Transverse colon (tissue), 4 donors: ENCODE measurements around the gene GRIN2C. TPM values are rescaled to one million over a fixed set of nuclear protein-coding genes. Genes with fewer than 3 reads are reported as not detected.

Source experiments
- DNase-seq: peaks from one replicate; pipeline ENCODE4 v3.0.0-alpha.2; 2019
- H3K27ac ChIP-seq, 4 donors: fragments of 200-600 bp; sonication (generic); 2 replicates each; pipeline ENCODE4 v1.5.1; 2016 to 2018; ENCODE audit warnings: inconsistent platforms in 4 of 4
- H3K27me3 ChIP-seq: fragments of 200-600 bp; sonication (generic); 2 replicates; pipeline ENCODE4 v1.5.1; 2017; ENCODE audit warnings: inconsistent platforms
- H3K36me3 ChIP-seq, 4 donors: fragments of 200-600 bp; sonication (generic); 2 replicates each; pipeline ENCODE4 v1.5.1; 2017 to 2019; ENCODE audit warnings: inconsistent platforms in 4 of 4
- H3K4me1 ChIP-seq, 4 donors: fragments of 200-600 bp; sonication (generic); 2 replicates each; pipeline ENCODE4 v1.5.1; 2017 to 2020; ENCODE audit warnings: inconsistent platforms in 4 of 4
- H3K4me3 ChIP-seq, 4 donors: fragments of 200-600 bp; sonication (generic); 1 replicate in 1 of 4; 2 replicates in 3 of 4; pipeline versions ENCODE4 v1.5.1 to v1.6.1; 2017 to 2019; ENCODE audit warnings: inconsistent platforms in 4 of 4
- H3K9me3 ChIP-seq, 2 donors: fragments of 200-600 bp; sonication (generic); 2 replicates each; pipeline ENCODE4 v1.5.1; 2017 to 2019; ENCODE audit warnings: inconsistent platforms in 2 of 2
- EP300 ChIP-seq: sonication (generic); formaldehyde crosslinking; IDR thresholded peaks from one replicate; pipeline ENCODE4 v1.6.1; 2017; ENCODE audit warnings: antibody characterized with exemption, low read depth
- POLR2A ChIP-seq: fragments of 450-650 bp; IDR thresholded peaks from one replicate; pipeline ENCODE4 v1.6.1; 2016; ENCODE audit warnings: antibody characterized with exemption, mild to moderate bottlenecking, moderate library complexity
- POLR2AphosphoS5 ChIP-seq, 3 donors: sonication (generic); formaldehyde crosslinking; IDR thresholded peaks; one replicate each; pipeline ENCODE4 v1.6.1; 2016; ENCODE audit warnings: antibody characterized with exemption in 3 of 3
- WGBS, 2 donors: methylation state at CpG; one replicate each; pipeline ENCODE4 v1.1.5; 2018; ENCODE audit warnings: low coverage in 1 of 2; 5-methylcytosine and 5-hydroxymethylcytosine counted together
- in situ Hi-C, 4 donors: fragments of 200-750 bp; cut with MboI; loops; one replicate each; pipeline versions ENCODE4 v1.15.0 to v1.15.1; 2017; ENCODE audit warnings: low sequenced_read_pairs in 3 of 4, low pct_ligation_motif_present in 1 of 4, low pct_unique_long_range_greater_than_20kb in 1 of 4
- intact Hi-C: fragments of 100-400 bp; cut with DNase I; formaldehyde crosslinking; loops from one replicate; pipeline ENCODE4 v1.15.1; 2023; ENCODE audit warnings: low total_unique reads
- total RNA-seq, 4 donors: library from RNA; depleted of rRNA; stranded (reverse); fragments of >200 nt; gene quantifications; one replicate each; pipeline ENCODE4 v1.1.0, GENCODE V29; 2016
- TF ChIP-seq, protein P1 (sequence below), 5 experiments: fragments of 200-600 bp in 3 of 5; fragments of 450-650 bp in 2 of 5; sonication (generic) in 3 of 5; IDR thresholded peaks; 1 replicate in 2 of 5; 2 replicates in 3 of 5; pipeline ENCODE4 v1.5.1; 2016 to 2017; ENCODE audit warnings: antibody characterized with exemption in 5 of 5, inconsistent platforms in 3 of 5, mild to moderate bottlenecking in 2 of 5, moderate library complexity in 1 of 5

The GRIN2C gene
- total RNA-seq, 4 donors from 2014 or later = 0.27 to 0.40 TPM; not detected in 2

DNA sequence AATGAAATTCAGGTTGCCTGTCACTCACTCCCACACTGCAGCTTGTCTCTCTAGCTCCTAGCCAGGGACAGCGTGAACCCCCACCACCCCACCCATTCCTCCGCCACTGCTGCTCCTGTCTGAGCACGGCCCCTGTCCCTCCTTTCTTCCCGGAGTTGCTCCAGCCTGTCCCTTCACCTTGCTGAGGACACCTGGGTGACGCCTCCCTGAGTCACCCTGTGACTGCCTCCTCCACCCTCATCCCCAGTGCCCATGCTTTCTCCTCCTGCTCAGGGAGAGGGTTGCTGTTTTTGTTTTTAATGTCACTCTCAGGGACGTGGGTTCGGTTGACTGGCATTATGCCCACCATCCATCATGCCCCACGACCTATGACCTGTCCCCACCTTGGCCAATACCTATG is 57.8 kb downstream of the GRIN2C start:
- in situ Hi-C loops = loop anchor here in 1 of 4 donors (5.0 kb wide), 1 partner anchor 45 kb away; no protein-coding TSS in a partner anchor

DNA sequence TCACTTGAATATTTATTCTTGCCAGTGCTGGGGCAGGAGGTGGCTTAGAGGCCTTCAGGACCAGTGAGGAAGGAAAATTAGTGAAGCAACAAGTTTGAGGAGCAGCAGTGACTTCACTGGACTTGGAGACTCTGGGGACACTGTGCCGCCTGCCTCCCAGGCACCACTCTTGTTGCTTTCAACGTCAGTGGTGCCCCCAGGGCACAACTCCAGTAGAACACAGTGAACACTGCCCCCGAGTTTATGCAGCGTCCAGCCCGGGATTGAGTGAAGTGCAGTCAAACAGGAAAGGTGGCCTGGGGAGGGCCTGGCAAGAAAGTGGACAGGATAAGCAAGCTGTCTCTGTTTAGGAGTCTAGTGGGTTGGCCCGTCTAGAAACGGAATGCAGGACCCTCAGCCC is 59.2 kb downstream of the GRIN2C start:
- no peaks in the 10 kb centered on the region for H3K9me3 ChIP-seq
- intact Hi-C loops = no loop called here
- TF ChIP-seq, protein P1, sequence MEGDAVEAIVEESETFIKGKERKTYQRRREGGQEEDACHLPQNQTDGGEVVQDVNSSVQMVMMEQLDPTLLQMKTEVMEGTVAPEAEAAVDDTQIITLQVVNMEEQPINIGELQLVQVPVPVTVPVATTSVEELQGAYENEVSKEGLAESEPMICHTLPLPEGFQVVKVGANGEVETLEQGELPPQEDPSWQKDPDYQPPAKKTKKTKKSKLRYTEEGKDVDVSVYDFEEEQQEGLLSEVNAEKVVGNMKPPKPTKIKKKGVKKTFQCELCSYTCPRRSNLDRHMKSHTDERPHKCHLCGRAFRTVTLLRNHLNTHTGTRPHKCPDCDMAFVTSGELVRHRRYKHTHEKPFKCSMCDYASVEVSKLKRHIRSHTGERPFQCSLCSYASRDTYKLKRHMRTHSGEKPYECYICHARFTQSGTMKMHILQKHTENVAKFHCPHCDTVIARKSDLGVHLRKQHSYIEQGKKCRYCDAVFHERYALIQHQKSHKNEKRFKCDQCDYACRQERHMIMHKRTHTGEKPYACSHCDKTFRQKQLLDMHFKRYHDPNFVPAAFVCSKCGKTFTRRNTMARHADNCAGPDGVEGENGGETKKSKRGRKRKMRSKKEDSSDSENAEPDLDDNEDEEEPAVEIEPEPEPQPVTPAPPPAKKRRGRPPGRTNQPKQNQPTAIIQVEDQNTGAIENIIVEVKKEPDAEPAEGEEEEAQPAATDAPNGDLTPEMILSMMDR (IDR thresholded peaks at IDR 0.05) = no peak
- no peak for TF ChIP-seq POLR2AphosphoS5 (IDR thresholded peaks at IDR 0.05)
- TF ChIP-seq EP300 = no peak
- no peak for TF ChIP-seq POLR2A
- peaks cover 0 to 5% (median 0%) of the 10 kb centered on the region in 4 donors for H3K4me1 ChIP-seq
- in situ Hi-C loops = loop anchor here in 1 of 4 donors (5.0 kb wide), 1 partner anchor 47 kb away; no protein-coding TSS in a partner anchor
- no peak overlapping the region for H3K4me3 ChIP-seq
- H3K27ac ChIP-seq = no peak overlapping the region
- H3K36me3 ChIP-seq = peaks cover 0 to 8% (median under 1%) of the 10 kb centered on the region in 4 donors
- no peak for DNase-seq
- WGBS, 2 donors = 95% methylated on average over 7 of the region's 7 CpGs; no CpG with 5 or more reads in 1 of the 2 donors
- no peaks in the 10 kb centered on the region for H3K27me3 ChIP-seq

More for the DNA sequence above, 57.8 kb downstream of the GRIN2C start:
- H3K36me3 ChIP-seq = no peaks in the 10 kb centered on the region
- 94 to 95% methylated on average over 4 to 8 of the region's 8 CpGs for WGBS, 2 donors
- peaks cover 0 to 5% (median 0%) of the 10 kb centered on the region in 4 donors for H3K4me1 ChIP-seq
- no peaks in the 10 kb centered on the region for H3K27me3 ChIP-seq
- intact Hi-C loops = no loop called here
- H3K4me3 ChIP-seq = no peak overlapping the region
- no peaks in the 10 kb centered on the region for H3K9me3 ChIP-seq
- TF ChIP-seq POLR2A = no peak
- TF ChIP-seq, protein P1 (IDR thresholded peaks at IDR 0.05) = no peak
- no peak for TF ChIP-seq POLR2AphosphoS5 (IDR thresholded peaks at IDR 0.05)
- no peak for TF ChIP-seq EP300
- no peak overlapping the region for H3K27ac ChIP-seq
- no peak for DNase-seq

DNA sequence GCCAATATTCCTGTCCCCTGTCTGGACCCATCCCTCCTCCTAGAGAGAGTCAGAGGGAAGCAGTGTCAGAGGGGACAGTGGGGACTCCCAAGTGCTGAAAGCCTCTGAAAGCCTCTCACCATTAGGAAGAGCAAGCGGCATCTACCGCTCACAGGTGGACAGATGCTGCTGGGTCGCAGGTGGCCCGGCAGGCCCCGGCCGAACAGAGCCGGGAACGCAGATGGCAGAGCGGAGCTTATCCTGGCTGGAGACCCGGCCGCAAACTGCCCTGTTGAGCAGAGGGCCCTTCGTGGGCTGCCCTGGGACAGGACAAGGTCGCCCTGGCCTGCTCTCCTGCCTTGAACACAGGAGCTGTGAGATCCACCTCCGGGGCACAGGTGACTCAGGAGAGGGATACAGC is 60.6 kb downstream of the GRIN2C start:
- H3K4me3 ChIP-seq = no peak overlapping the region
- H3K27ac ChIP-seq = no peak overlapping the region
- no peaks in the 10 kb centered on the region for H3K4me1 ChIP-seq
- H3K27me3 ChIP-seq = no peaks in the 10 kb centered on the region
- peaks cover 0 to 21% (median 5%) of the 10 kb centered on the region in 4 donors for H3K36me3 ChIP-seq
- in situ Hi-C loops = loop anchor here in 1 of 4 donors (10.0 kb wide), 1 partner anchor 66 kb away; no protein-coding TSS in a partner anchor
- intact Hi-C loops = no loop called here
- H3K9me3 ChIP-seq = no peaks in the 10 kb centered on the region
- TF ChIP-seq POLR2A (no peak), EP300 (no peak), POLR2AphosphoS5 (IDR thresholded peaks at IDR 0.05) (no peak)
- TF ChIP-seq, protein P1 (IDR thresholded peaks at IDR 0.05) = no peak
- DNase-seq = no peak
- 98% methylated on average over 14 of the region's 14 CpGs; no CpG with 5 or more reads in 1 of the 2 donors for WGBS, 2 donors

DNA sequence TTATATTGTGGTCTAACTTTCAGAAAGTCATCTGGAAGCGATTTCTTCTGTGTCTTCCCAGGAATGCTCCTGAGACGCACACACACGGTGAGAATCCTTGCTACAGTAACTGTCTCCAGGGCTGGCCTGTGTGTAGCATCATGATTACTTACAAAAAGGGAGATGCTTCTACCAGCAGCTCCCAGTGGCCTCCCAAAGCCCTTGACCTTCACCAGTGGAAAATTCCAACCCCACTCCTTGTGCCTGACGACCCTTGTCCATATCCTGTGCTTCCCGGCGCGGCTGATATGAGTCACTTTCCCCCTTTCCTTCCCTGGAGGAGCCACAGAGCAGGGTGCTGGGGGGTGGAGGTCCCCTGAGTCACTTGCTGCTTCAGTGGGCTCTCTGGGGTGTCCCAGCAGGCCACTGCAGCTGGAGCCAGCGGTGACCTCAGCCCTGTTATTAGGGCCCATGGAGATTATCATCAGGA is 61.4 kb downstream of the GRIN2C start:
- no peaks in the 10 kb centered on the region for H3K4me1 ChIP-seq
- H3K27me3 ChIP-seq = no peaks in the 10 kb centered on the region
- intact Hi-C loops = no loop called here
- peaks cover 0 to 28% (median 5%) of the 10 kb centered on the region in 4 donors for H3K36me3 ChIP-seq
- H3K9me3 ChIP-seq = no peaks in the 10 kb centered on the region
- no peak overlapping the region for H3K4me3 ChIP-seq
- TF ChIP-seq, protein P1 (IDR thresholded peaks at IDR 0.05) = no peak
- no peak overlapping the region for H3K27ac ChIP-seq
- in situ Hi-C loops = loop anchor here in 1 of 4 donors (10.0 kb wide), 1 partner anchor 67 kb away; no protein-coding TSS in a partner anchor
- no peak for DNase-seq
- 86% methylated on average over 8 of the region's 8 CpGs; no CpG with 5 or more reads in 1 of the 2 donors for WGBS, 2 donors
